GM12864 (cell line): Measurements from ENCODE around the gene MLST8.

Source experiments
- DNase-seq: peaks from one replicate; pipeline ENCODE4 v3.0.0-alpha.2; 2011; ENCODE audit warnings: low read depth
- H3K4me3 ChIP-seq: 2 replicates; pipeline ENCODE4 v1.5.1; 2011; ENCODE audit warnings: mild to moderate bottlenecking, low read depth, low read length, control low read depth
- TF ChIP-seq, protein P1 (sequence below): IDR thresholded peaks from 2 replicates; pipeline ENCODE4 v1.5.1; 2011; ENCODE audit warnings: low read depth, mild to moderate bottlenecking, moderate library complexity, low read length, control low read depth, inconsistent platforms; ENCODE audit errors: missing control alignments

The MLST8 gene

DNA sequence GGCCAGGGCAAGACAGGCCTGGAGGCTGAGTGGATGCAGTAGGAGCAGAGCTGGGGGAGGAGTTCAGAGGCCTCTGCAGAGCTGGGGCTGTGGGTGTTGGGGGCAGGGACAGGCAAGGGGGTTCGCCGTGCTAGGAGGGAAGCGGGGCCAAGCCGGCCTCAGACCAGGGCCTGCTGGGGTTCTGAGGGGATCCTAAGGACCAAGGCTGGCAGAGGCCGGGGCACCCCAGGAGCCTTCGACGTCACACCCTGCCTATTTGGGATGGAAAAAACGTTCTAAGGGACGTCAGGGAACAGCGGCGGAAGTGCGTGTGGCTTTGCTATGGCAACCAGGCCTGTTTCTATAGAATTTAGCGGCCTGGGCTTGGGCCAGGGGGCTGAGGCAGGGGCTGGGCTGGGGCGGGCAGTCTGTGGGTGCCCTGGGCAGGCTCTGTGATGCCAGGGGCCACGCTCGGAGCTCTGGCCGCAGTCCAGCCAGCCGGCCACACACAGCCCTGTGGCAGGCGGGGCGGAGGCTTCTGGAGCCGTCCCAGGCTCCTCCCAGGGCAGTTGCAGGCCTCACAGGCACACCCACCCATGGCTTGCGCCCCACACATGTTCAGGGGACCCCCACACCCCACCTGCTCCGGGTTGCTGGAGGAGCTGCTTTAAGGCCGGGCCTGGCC, 45.9 kb upstream of the MLST8 start:
- DNase-seq = no peak
- TF ChIP-seq, protein P1, sequence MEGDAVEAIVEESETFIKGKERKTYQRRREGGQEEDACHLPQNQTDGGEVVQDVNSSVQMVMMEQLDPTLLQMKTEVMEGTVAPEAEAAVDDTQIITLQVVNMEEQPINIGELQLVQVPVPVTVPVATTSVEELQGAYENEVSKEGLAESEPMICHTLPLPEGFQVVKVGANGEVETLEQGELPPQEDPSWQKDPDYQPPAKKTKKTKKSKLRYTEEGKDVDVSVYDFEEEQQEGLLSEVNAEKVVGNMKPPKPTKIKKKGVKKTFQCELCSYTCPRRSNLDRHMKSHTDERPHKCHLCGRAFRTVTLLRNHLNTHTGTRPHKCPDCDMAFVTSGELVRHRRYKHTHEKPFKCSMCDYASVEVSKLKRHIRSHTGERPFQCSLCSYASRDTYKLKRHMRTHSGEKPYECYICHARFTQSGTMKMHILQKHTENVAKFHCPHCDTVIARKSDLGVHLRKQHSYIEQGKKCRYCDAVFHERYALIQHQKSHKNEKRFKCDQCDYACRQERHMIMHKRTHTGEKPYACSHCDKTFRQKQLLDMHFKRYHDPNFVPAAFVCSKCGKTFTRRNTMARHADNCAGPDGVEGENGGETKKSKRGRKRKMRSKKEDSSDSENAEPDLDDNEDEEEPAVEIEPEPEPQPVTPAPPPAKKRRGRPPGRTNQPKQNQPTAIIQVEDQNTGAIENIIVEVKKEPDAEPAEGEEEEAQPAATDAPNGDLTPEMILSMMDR = no peak
- H3K4me3 ChIP-seq = peak overlapping the region; percentile 49

DNA sequence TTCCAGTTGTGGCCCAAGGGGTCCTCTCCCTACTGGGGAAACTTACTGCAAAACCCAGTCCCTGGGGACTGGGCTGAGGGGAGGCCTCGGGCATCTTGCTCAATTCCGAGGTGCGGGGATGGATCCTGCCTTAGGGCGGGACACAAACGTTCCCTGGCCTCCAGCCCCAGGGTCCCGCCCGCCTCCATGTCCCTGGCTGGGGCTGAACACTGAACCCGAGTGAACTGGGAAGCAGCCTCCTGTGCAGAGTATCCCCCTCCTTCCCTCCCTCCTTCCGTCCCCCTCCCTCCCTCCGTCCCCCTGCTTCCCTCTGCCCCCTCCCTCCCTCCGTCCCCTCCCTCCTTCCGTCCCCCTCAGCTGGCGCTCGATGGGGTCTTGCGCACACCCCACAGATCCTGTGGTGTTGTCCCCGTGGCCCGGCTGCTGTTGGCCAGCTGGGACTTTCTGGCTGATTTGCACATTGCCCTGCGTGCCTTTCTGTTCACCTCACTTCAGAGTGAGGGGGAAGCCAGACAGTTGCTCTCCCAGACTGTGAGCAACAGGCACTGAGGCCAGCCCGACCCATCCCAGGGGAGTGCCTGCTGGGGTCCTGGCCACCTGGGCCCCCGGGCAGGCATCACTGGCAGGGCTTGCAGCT, 44.2 kb upstream of the MLST8 start:
- no peak for DNase-seq
- H3K4me3 ChIP-seq = peak overlapping the region; percentile 34
- TF ChIP-seq, protein P1 = no peak

DNA sequence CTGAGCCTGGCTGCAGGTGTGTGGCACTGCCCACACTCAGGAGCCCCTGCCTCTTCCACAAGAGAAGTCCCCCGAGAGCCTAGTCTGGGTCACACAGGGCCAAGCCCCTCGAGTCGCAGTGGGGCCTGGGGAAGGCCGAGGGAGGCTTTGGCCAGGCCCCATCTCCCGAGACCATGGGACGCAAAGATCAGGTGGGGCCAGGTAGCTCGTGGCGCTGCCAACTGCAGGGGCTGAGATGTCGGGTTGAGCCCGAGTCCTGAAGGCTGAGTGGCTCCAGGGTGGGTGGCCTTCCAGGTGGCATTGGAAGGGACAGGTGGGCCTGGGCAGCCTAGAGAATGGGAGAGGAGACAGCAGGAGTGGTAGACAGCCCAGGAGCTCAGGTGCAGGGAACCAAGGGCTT, 43.3 kb upstream of the MLST8 start:
- no peak overlapping the region for H3K4me3 ChIP-seq
- TF ChIP-seq, protein P1 = no peak
- DNase-seq = no peak

DNA sequence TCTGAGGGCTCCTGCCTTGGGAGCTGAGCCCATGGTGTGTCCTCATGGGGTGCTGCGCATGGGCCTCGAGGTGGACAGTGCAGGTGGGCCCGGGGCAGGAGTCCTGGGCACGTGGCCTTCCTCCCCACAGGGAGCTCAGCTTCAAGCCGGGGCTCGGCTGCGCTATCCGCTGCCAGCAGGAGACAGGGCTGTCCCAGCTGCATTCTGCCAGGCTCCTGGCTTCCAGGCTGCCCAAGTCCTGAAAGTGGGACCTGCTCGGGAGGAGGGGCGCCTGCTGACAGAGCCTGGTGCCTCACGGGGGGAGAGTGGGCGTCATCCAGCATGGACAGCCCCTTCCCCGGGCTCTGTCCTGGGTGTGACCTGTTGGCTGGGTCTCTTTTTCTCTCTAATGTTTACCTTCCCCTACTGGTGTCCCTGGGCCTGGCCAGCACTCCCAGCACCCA, 42.6 kb upstream of the MLST8 start:
- DNase-seq = no peak
- TF ChIP-seq, protein P1 = no peak
- no peak overlapping the region for H3K4me3 ChIP-seq

DNA sequence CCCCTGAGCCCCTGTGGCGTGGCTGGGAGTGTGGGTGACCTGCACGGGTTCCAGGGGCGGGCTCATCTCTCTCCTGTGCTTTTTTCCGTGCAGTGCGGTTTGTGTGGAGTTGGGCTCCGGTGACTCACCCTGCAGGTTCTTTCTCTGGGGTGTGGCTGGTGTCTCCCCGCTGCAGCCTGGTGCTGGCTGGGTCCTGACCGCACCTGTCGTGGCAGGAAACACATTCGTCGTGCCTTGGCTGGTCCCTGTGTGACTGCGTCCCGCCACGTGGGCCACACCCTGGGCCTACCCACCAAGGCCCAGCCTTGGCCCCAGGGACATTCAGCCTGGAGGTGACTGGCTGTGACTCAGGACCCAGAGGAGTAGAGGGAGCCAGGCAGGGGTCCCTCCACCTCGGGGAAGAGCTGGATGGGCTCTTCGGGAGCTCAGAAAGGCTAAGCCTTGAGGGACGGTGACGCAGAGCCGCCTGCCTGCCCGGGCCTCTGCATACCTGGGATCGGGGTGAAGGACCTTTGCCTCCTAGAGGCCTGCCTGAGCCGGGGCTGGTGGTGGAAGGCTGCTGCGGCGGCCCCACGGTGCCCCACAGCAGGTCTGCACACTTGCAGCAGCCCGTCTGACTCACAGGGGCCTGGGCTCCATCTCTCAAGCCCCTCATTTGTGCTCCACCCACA, 41.9 kb upstream of the MLST8 start:
- no peak for DNase-seq
- no peak overlapping the region for H3K4me3 ChIP-seq

DNA sequence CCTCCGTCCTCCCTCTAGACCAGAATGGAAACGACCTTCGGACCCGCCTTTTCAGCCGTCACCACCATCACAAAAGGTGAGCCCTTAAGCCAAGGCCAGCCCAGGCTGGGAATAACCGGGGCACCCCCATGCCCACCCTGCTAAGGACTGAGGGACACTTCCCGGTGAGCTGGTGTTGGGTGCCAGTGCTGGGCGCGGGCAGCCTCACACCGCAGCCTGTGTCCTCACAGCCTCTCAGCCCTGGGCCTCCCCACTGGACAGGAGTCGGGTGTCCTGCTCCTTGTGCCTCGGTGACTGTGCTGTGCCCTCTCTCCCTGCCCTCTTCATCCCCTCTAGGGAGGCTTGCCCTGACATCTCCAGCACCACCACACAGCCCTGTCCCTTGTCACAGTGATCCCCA, 39.4 kb upstream of the MLST8 start:
- H3K4me3 ChIP-seq = no peak overlapping the region
- TF ChIP-seq, protein P1 = no peak
- DNase-seq = no peak

More for the DNA sequence above, 41.9 kb upstream of the MLST8 start:
- TF ChIP-seq, protein P1 = no peak
